Epithelial cell of alveolus of lung (primary cell): ENCODE data around the gene PRR20G. TPM values are rescaled to one million over a fixed set of nuclear protein-coding genes. Genes with fewer than 3 reads are reported as not detected.

ENCODE experiments used
- total RNA-seq: library from RNA; depleted of rRNA; stranded (reverse); fragments of >200 nt; gene quantifications from 2 replicates; pipeline ENCODE4 v1.2.1, GENCODE V29; 2015

The PRR20G gene
- not detected in 2 replicates for total RNA-seq

DNA sequence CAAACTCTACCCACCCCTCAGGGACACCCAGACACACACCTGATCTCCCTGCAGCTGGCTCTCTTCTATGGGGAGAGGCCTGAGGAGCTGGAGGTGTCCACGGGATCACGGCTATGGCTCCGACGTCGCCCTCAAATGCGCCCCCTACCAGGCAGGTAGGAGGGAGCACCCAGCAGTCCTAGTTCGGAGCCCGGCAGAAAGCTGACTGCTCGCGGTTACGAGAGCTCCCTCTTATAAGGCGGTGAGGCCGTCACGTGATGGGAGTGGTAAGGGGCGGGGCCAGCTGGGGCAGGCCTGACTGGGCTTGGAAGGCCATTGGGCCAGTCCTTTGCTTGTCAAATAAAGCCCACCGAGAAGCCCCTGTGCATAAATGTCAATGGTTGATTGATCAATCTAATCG is at the start of gene PRR20G:
TSS of gene PRR20G (minus strand) at position 207 of the 400 bp plus-strand sequence. CDS start 681 bp downstream, outside the sequence.

Other genes with a start within 250 kb of the PRR20G start
- gene PRR23E, start 94.9 kb downstream of the PRR20G start, total RNA-seq, result not detected in 2 replicates